Ramos (cell line): ENCODE measurements around the gene OR4F6.

Experiments
- in situ Hi-C: fragments of 300-500 bp; cut with MboI; formaldehyde crosslinking; loops from one replicate; pipeline ENCODE4 v1.14.3; 2022; ENCODE audit warnings: low sequenced_read_pairs; ENCODE audit not compliant: unreplicated experiment

OR4F6 gene

GRCh38 chr15:101803676-101804075, 367 bp downstream of the OR4F6 start:
- in situ Hi-C loops, result no loop called here

- in situ Hi-C loops, result no loop called here
Measured at GRCh38 chr15:101804375-101804774, 1.1 kb downstream of the OR4F6 start.

- in situ Hi-C loops, result no loop called here
Measured at GRCh38 chr15:101804941-101805340, 1.6 kb downstream of the OR4F6 start.

- in situ Hi-C loops, result no loop called here
Measured at GRCh38 chr15:101805605-101806345, 2.5 kb downstream of the OR4F6 start.

- in situ Hi-C loops, result no loop called here
Measured at GRCh38 chr15:101807345-101807945, 4.1 kb downstream of the OR4F6 start.

GRCh38 chr15:101808201-101808600, 4.9 kb downstream of the OR4F6 start:
- in situ Hi-C loops, result no loop called here

GRCh38 chr15:101810456-101810855, 7.1 kb downstream of the OR4F6 start:
- in situ Hi-C loops, result no loop called here

GRCh38 chr15:101810876-101811275, 7.6 kb downstream of the OR4F6 start:
- in situ Hi-C loops, result no loop called here

GRCh38 chr15:101811902-101812301, 8.6 kb downstream of the OR4F6 start, which contains the start of gene OR4F15:
OR4F15 (plus strand) TSS chr15:101812202; CDS start chr15:101818187, 5,985 bp downstream.
- in situ Hi-C loops, result no loop called here

- in situ Hi-C loops, result no loop called here
Measured at GRCh38 chr15:101813803-101814534, 10.7 kb downstream of the OR4F6 start.

- in situ Hi-C loops, result no loop called here
Measured at GRCh38 chr15:101820781-101821180, 17.5 kb downstream of the OR4F6 start.

GRCh38 chr15:101827257-101827656, 23.9 kb downstream of the OR4F6 start:
- in situ Hi-C loops, result no loop called here

- in situ Hi-C loops, result no loop called here
Measured at GRCh38 chr15:101828774-101829173, 25.5 kb downstream of the OR4F6 start.

GRCh38 chr15:101841656-101842055, 38.3 kb downstream of the OR4F6 start:
- in situ Hi-C loops, result no loop called here

- in situ Hi-C loops, result no loop called here
Measured at GRCh38 chr15:101844916-101845315, 41.6 kb downstream of the OR4F6 start.

GRCh38 chr15:101852356-101852755, 49.0 kb downstream of the OR4F6 start:
- in situ Hi-C loops, result no loop called here
